ENCODE results near the gene GINS1.

GRCh38 chr20:25480156-25480555 lies 72.7 kb downstream of the GINS1 start:
- TF ChIP-seq POLR2AphosphoS5 (IDR thresholded peaks at IDR 0.05; ENCODE audit: low read depth, low read length): no peak
- TF ChIP-seq, protein P1, sequence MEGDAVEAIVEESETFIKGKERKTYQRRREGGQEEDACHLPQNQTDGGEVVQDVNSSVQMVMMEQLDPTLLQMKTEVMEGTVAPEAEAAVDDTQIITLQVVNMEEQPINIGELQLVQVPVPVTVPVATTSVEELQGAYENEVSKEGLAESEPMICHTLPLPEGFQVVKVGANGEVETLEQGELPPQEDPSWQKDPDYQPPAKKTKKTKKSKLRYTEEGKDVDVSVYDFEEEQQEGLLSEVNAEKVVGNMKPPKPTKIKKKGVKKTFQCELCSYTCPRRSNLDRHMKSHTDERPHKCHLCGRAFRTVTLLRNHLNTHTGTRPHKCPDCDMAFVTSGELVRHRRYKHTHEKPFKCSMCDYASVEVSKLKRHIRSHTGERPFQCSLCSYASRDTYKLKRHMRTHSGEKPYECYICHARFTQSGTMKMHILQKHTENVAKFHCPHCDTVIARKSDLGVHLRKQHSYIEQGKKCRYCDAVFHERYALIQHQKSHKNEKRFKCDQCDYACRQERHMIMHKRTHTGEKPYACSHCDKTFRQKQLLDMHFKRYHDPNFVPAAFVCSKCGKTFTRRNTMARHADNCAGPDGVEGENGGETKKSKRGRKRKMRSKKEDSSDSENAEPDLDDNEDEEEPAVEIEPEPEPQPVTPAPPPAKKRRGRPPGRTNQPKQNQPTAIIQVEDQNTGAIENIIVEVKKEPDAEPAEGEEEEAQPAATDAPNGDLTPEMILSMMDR (IDR thresholded peaks at IDR 0.05): no peak

Data from Panc1 (cell line).